HG02763 (cell line): ENCODE results near the gene UGT1A9.
"Not testable (repeated sequence)": the region's sequence is repeated elsewhere in the genome, so short reads cannot be mapped to it uniquely, and the experiment has no call there.

Experiments
- ATAC-seq: cut with Tn5 transposase; IDR thresholded peaks from one replicate; pipeline ENCODE4 v1.9.1; 2021; ENCODE audit warnings: mild to moderate bottlenecking, moderate library complexity; ENCODE audit not compliant: unreplicated experiment

Gene UGT1A9

GRCh38 chr2:233671290-233672161 is at the start of gene UGT1A9:
Gene UGT1A9, plus strand, starts transcription at chr2:233671898. Its CDS starts 37 bp downstream, at chr2:233671935.
- no peak for ATAC-seq

GRCh38 chr2:233627331-233628025 is 44.2 kb upstream of the UGT1A9 start:
- no peak for ATAC-seq

- not testable (repeated sequence) for ATAC-seq
These were observed 35.4 kb upstream of the UGT1A9 start, which contains the start of gene UGT1A10 for GRCh38 chr2:233636306-233636705. Gene UGT1A10, plus strand, starts transcription at chr2:233636448. Its CDS starts 75 bp downstream, at chr2:233636523.

- no peak for ATAC-seq
These were observed 32.9 kb upstream of the UGT1A9 start for GRCh38 chr2:233638836-233639235.

GRCh38 chr2:233639860-233640259 is 31.8 kb upstream of the UGT1A9 start:
- ATAC-seq: no peak

- ATAC-seq: no peak
These were observed 28.6 kb upstream of the UGT1A9 start for GRCh38 chr2:233643128-233643527.

GRCh38 chr2:233646033-233646432 is 25.7 kb upstream of the UGT1A9 start:
- not testable (repeated sequence) for ATAC-seq

GRCh38 chr2:233650981-233651380 is 20.7 kb upstream of the UGT1A9 start:
- ATAC-seq: no peak

- no peak for ATAC-seq
These were observed 20.3 kb upstream of the UGT1A9 start for GRCh38 chr2:233651430-233651829.

- ATAC-seq: no peak
These were observed 17.2 kb upstream of the UGT1A9 start for GRCh38 chr2:233654501-233654900.

- ATAC-seq: no peak
These were observed 16.7 kb upstream of the UGT1A9 start for GRCh38 chr2:233655043-233655442.

GRCh38 chr2:233655943-233656342 is 15.8 kb upstream of the UGT1A9 start:
- ATAC-seq: not testable (repeated sequence)

- no peak for ATAC-seq
These were observed 15.3 kb upstream of the UGT1A9 start for GRCh38 chr2:233656443-233656842.

GRCh38 chr2:233658610-233659009 is 13.1 kb upstream of the UGT1A9 start:
- no peak for ATAC-seq

GRCh38 chr2:233663911-233664310 is 7.8 kb upstream of the UGT1A9 start:
- no peak for ATAC-seq

GRCh38 chr2:233668605-233669260 is 3.0 kb upstream of the UGT1A9 start:
- no peak for ATAC-seq

GRCh38 chr2:233672886-233673285 is 1.2 kb downstream of the UGT1A9 start:
- no peak for ATAC-seq

- no peak for ATAC-seq
These were observed 2.2 kb downstream of the UGT1A9 start for GRCh38 chr2:233673896-233674295.

- no peak for ATAC-seq
These were observed 2.6 kb downstream of the UGT1A9 start for GRCh38 chr2:233674314-233674713.

GRCh38 chr2:233674995-233675394 is 3.3 kb downstream of the UGT1A9 start:
- no peak for ATAC-seq

- ATAC-seq: no peak
These were observed 4.3 kb downstream of the UGT1A9 start for GRCh38 chr2:233676046-233676445.
